ENCODE measurements around the gene QKI.

The QKI gene

DNA sequence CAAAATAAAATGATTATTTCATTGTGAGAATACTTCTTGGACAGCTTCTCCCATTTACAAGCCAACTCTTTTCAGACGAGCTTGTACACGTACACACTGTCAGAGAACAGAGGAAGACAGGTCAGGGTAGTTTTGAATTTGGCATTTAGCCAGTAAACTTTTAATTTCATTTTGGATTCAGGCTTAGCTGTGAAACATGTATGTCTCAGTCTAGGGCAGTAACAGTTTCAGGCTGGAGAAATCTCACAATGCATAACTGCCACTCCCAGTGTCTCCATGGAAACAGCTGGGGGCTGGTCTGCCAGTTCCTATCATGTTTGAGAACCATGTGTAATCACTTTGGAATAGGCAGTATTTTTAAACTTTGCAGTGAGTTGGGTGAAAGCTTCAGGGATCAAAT, 22.0 kb upstream of the QKI start:
- no peak for FAIRE-seq

DNA sequence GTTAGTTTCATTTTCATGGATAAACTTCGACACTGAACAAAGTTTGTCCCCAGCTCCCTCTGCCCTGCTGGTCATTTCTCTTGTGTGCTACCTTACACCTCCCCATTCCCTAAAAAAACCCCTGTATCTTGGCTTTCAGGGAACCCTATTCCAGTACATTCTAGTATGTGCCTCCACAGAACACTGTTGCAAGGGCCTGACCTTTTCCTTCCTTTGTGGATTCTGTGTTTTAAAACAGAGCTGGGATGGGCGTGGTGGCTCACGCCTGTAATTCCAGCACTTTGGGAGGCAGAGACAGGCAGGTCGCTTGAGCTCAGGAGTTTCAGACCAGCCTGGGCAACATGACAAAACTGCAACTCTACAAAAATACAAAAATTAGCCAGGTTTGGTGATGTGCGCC, 20.6 kb upstream of the QKI start:
- FAIRE-seq = no peak

DNA sequence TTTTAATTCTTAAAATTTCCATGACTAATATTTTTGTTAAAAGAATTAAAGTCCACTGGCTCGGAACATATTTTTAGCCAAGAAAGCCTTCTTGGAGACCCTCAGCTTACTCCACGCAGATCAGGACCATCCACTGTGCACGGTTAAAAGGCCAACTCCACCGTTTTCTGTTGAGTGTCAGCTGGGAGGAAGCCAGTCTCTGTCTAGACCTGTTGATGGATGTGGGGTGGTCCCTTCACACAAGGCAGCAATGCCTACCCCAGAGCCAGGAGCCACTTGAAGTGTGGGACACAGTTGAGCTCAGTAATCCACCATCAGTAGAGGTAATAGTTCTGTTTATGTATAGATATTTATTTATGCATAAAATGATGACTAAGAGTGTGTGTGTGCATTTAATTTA, 19.9 kb upstream of the QKI start:
- FAIRE-seq = no peak

DNA sequence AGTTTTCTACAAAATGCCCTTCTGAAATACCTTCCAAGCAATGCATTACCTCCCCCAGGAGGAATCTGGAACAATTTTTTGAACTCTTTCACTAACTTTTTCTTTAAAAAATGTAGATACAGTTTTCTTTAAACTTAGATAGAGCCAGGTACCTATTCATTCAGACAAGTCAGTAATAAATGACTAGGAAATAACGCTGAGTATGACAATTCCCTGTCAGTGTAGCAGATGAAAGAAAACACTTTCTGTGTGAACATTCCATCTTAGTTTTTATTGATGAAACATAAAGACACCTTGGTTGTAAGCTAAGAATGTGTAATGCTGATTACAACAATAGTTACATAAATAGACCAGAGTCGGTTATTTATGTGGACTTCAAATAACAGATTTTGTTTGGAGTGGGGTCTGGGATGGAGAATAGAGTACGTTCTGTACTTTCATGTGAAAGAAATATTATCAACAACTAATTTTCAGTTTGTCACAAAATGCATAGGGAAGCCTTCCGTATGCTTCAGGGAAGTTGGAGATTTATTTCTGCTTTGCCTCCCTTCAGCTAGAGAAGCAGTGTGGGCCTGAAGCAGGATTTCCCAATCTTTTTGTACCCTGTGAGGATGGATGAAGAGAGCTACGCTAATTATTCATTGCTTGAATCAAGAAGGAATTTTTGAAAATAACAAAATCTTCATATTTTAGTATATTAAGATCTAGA, 19.2 kb upstream of the QKI start:
- no peak for FAIRE-seq

DNA sequence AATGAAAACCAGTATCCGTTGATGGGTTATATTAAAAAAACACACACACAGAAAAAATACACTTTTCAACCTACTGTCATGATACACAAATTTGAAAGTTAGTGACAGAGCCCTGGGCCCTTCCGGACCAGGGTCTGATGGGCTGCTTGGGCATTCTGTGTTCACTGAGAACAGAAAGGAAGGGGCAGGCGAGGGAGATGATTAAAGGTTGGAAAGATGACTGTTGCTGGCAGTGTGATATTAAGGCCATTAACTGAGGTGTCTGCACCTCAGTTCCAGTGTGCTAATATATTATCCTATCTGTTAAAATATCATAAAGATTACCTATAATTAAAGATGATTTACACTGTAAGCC, 18.7 kb upstream of the QKI start:
- no peak for FAIRE-seq

DNA sequence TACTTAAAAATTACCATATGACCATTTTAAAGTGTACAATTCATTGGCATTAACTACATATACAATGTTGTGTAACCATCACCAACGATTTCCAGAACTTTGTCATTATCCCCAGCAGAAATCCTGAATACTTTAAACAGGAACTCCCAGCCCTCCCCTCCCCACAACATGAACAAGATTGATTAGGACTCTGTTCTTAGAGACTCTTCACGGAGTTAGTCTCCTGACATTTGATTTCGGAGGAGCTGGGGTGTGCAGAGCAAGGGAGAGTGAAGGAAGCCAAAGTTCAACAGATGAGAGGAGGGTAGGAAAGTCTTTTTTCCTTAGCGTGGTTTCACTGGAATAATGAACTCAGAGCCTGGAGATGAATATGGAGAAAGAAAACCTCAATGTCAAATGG, 17.2 kb upstream of the QKI start:
- no peak for FAIRE-seq

DNA sequence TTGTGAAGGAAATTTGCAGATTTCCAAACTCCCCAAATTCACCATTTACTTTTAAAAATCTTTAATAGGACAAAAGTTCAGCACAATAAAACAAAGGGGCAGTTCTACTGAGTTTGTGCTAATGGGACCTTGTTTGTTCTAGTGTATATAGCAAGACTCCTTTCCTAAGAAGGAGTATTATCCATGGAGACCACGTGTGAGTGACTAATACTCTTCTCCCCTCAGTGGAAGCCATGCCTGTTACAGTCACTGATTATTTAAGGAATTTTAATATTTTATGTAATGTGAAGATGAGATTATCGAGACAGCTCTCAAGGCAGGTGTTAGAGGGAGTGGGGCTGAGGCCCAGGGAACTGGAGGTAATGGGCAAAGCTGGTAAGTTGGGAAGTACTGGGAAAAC, 16.4 kb upstream of the QKI start:
- FAIRE-seq = no peak

DNA sequence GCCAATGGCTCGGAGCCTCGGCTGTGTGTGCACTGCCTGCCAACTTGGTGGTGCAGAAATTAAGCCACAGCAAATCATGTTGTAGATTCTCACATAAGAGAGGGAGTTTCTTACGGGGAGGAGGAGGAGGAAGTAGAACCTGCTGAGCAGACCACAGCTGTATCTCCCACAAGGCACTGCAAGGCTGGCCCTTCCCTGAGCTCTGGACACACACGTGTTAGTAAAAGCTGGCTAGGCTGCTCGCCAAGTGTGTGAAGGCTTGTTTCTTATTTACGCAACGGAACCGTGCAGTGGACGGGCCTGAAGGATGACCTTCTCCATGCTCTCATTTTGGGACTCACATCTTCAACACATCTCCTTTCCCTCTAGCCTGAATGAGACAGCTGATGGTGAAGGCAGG, 15.7 kb upstream of the QKI start:
- FAIRE-seq = no peak

DNA sequence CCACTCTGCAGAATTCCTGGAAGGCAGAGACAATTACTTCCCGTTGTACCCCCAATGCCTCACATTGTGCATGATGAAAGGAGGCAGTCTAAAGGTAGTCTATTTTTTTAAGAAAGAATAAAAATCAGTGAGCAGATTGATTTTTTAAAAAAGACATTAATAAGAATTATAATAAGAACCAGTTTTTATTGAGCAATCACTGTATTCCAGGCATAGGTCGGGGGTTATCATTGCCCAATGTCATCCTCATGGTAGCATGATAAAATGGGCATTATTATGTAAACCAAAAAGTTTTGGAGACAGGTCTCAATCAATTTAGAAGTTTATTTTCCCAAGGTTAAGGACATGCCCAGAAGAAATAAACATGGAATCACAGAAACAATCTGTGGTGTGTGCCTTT, 14.0 kb upstream of the QKI start:
- no peak for FAIRE-seq

DNA sequence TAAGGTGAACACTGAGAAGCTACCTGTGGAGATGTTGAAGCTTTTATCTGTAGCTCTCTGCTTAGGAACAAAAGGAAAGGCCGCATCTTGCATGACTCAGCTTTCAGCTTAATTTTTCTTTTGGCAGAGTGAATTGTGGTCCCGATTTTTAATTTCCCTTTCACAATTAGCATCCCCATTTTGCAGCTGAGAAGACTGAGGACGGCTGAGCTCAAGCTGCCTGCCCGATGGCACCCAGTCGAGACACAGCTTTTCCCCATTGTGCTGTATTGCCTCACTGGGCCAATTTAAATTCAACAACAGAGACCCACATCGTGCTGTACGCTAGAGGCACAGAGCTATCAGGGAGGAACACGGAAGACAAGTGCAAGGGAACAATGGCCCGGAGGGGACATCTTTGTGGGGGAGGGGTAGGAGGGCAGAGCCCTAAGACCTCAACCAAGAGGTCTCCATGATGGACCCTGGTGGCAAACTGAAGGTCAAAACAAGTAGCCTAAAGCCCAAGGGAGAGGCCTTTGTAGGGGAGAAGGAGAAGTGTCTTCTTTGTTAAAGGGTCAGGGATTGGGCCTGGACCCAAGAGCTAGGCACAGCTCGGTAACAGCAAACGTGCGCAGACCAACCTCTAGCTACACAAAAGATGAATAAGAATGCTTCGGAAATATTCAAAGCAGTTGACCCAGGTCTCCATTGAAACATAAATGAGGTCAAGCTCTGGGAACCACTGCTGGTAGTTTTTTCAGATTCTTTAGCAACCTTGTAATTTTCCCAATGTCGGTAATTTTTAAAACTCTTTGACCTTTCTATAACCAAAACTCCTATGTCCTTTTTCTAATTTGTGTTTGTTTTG, 13.3 kb upstream of the QKI start:
- no peak for FAIRE-seq

DNA sequence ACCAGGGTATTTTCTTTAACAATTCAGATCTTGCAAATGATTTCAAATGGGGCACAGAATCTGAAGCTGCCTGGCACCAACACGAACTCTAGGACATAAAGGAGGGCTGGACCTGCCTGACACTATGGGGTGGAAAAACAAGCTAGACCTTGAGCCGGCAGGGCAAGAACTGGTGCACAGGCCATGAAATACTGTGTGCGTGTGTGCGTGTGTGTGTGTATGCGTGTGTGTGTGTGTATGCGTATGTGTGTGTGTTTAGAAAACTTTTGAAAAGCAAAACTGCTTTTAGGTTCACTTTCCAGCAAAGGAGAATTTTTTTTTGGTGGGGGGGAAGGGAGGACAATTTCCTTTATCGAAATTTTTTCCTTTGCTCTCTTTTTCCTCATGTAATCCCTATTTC, 11.9 kb upstream of the QKI start:
- FAIRE-seq = no peak

DNA sequence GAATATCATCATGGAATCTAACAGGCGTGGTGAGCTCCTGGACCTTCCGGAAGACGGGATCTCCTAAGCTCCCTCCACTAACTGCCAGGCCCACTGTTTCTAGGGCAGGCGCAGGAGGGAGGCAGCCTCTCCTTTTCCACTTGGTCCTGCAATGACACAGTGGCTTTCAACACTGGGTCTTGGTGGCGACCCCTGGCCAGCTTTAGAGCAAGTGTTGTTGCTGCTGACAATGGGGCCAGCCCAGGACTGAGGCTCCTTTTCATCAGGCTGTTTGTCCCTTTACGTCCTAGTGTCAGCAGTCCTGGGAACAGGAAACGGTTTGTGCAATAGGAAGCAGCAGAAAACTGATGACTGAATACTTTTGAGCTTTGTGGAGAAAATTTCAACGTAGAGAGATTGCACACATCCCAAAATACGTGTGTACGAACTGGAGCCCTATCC, 9.7 kb upstream of the QKI start:
- FAIRE-seq = no peak

DNA sequence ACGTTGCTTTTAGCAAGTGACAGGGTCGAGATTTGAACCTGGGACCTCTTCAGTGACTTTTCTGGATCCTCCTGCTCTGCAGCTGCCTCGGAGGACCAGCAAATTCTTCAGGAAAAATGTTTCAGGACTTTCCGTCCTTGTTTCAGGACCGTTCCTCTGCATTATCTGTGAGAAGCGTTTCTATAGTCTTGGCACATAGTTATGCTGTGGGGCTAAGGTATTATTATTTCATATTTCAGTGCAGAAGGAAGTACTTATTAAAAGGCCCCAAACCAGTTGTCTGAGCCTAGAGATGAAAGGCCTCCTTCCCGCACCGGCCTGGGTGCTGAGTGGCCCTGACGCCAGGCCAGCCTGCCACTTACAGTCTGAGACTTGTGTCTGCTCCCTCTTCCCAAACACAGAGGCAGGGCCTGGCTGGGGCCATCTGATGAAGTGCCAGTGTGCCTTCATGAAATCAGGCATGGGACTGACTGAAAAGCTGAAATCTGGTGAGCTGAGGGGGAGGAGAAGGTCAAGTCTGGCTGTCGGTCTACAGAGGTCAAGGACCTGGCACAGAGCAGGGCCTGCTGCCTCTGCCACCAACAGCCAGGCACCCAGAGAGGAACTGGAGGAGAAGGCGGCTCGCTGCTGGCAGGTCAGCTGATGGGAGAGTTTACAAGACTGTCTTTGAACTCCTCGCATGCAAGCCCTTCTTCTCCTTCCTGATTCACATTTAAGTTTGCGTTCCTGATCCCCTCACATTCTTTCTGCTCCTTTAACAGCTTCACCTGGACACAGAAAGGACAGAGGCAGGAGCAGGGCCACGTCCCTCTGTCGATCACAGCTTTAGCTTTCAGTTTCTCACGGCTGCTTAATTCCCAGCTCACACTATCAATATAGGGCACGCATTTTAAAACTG, 8.9 kb upstream of the QKI start:
- FAIRE-seq = no peak

DNA sequence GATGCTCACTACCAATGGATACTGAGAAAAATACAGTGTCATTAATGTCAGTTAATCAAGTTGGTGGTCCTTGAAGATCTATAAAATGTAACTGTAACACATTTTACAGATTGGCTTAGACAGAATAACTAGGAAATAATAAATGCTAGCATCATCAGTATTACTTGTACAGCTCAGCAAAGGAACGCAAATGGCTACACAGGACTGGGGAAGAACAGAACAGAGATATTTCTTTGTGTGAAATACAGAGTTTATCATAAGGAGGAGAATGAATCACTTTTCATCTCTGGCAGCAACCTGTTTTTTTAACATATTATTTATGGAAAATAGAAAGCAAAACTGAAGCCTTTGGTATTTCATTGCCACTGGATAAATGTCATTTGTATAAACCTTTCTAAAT, 8.2 kb upstream of the QKI start:
- no peak for FAIRE-seq

DNA sequence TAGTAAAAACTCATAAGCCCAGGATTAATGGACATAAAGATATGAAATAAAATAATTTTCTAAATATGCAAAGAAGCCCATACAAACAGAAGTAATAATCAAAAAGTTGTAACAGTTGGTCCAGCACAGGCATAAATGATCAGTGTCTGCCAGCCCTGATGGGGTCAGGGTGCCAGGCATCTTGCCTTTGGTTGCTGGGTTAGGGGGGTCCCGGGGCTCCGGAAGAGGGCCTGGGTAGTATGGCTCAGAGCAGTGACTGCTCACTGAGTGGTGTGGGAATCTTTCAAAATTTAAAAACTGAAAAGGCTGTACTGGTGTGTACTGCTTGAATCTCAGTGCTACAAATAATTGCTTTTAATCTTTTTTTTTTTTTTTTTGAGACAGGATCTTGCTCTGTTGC, 7.7 kb upstream of the QKI start:
- FAIRE-seq = no peak

DNA sequence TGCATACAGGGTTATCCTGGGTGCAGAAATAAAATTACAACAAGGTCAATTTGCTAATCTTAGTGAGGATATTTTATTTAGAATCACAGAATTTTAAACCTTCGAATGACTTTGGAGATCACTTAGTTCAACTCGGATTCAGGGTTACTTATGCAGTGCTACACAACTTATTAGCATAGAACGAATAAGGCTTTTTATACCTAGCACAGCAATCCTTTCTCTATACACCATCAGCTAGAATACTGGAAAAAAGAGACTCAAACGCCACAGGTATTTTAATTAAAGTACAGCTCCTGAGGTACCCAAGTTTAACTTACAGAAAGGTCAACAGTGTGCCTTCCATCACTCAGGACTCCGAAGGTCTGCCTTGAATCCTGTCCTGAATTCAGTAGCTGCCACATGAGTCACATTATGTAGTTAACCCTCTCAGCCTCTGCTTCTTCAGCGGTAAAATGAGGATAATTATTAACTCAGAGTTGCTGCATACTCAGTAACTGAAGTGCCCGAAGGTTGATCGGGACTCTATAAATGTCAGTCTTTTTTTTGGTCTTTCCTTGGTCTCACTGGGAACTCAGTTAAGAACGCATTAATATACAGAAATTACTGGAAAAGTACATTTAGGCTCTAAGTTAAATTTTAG, 6.0 kb upstream of the QKI start:
- FAIRE-seq = no peak

DNA sequence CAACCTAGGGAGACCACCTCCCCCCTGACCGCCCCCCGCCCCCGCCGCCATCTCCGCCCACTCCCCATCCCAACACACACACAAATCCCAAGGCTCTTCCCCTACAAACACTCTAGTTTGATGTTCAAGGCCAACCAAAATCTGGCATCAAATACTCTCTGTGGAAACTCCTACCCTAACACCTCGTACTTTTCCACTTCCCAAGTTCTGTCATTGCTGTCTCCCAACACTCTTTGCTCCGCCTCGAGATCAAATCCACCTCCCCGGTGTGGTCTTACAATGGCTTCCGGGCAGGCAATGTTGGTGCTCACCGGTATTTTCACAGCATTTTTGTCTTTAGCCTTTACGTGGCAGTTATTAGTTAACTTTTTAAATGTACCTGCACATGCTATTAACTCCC, 4.8 kb upstream of the QKI start:
- FAIRE-seq = no peak

DNA sequence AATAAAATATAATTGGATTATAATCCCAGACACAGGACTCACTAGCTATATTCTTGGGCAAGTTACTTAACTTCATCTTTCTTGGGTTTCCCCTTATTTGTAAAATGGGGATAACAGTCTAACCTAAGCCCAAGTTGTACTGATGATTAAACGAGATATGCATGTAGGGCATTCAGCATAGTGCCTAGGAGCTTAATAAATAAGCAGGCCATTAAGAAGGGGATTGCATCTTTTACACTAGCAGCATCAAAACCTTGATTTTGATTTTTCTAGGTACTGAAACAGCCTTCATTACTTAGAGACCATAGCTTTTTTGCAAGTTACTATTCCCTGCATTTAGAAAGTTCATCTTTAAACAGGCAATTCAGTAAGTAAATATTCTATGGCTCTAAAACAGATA, 2.2 kb upstream of the QKI start:
- FAIRE-seq = no peak

DNA sequence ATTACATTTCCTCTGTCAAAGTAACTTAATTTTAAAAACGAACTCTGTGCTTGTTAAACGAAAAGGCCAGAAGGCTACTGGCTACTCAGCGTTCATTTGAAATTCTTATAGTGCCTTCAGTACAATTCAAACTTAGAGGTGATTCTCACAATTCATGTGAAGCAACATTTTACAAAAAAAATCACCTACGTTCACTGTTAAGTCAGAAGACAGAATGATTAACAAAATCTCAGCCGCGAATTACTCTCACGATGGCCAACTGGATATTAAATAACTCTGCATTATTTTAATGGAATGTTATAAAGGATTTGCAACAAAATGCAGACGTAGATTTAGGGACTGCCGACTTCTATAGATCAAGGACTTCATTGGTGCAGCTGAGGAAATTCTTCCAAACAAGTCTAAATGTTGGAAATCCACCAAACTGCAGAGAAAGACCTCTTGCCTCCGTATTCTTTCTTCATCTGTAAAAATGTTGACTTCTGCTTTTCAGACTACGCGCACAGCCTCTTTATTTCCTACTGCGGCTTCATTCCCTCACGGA, 1.6 kb upstream of the QKI start:
- no peak for FAIRE-seq

DNA sequence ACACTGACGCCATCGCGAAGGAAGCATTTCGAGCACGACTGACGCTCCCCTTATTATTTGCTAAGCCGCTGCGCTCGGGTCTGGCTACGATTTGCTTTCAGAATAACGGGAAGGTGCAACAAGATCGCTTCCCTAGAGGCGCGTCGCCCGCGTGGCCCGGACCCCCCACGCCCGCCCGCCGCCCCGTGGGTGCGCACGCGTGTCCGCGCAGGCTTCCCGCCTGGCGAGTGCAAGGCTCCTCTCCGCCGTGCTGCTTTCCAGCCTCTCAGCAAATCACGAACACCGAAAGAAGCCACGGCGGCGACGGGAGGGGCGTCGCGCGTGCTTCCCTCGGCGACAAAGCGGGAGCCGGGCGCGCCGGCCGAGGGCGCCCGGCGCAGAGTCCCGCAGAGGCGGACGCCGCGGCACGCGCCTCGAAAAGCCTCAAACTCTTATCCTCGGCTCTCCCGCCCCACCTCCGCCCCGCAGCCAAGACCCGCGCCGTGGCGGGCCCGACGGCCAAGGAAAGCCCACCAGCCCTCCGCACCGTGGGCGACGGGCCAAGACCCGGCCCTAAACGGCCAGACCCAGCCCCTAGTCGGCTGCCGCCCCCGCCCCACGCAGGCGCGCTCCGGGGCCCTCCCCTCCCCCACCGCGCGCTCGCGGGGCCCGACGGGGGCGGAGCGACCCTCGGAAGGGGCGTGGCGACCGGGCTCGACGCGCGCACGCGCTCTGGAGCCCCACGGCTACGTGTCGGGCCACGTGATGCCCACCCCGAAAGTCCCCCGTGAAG, 987 bp upstream of the QKI start:
- no peak for FAIRE-seq

DNA sequence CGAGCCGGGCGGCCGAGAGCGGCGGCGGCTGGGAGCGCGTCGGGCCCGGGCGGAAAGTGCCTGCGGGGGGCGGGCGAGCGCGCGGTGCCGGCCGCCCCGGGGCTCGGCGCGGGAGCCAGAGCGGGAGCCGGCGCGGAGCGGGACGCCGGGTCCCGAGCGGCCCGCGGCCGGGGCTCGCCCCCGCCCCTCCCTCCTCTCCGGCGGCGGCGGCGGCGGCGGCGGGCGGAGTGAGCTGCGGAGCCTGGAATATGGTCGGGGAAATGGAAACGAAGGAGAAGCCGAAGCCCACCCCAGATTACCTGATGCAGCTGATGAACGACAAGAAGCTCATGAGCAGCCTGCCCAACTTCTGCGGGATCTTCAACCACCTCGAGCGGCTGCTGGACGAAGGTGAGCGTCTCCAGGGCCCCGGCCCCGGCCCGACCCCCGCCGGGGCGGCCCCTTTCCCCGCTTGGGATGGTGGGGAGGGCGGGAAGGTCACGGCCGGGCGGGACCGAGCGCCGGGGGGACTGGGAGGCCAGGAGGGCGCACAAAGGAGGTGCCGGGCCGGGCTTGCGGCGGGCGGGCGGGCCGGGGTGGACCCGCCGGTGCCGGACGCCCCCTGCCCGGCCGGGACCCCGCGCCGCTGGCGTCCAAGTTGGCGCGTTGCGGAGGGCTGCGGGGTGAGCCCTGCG, 565 bp downstream of the QKI start:
- FAIRE-seq = no peak
